ENCODE results near the gene IDE.

- TF ChIP-seq CTCF (IDR thresholded peaks at IDR 0.05 in 2 of 3, conservative IDR thresholded peaks at IDR 0.05 in 1 of 3; ENCODE audit: control insufficient read depth in 2 of 3, extremely low read depth in 1 of 3, insufficient read depth in 1 of 3, low read depth in 3 of 3, low read length in 3 of 3) (no peak), POLR2AphosphoS5 (IDR thresholded peaks at IDR 0.05; ENCODE audit: low read length) (no peak), RAD21 (IDR thresholded peaks at IDR 0.05; ENCODE audit: insufficient read depth, low read depth, low read length) (no peak), TAF1 (IDR thresholded peaks at IDR 0.05; ENCODE audit: borderline replicate concordance, low read depth, low read length) (no peak)
Measured at GRCh38 chr10:92598321-92598720, 24.4 kb upstream of the IDE start.

Measured in GM12878 (cell line).